ENCODE data around the gene TMEM88. TPM values are rescaled to one million over a fixed set of nuclear protein-coding genes. Genes with fewer than 3 reads are reported as not detected.
A peak's percentile ranks its signal among the peaks of the same experiment; 100 is the strongest.

TMEM88 gene
- polyA plus RNA-seq, 3 donors = 22.5 to 30.2 (median 24.3) TPM

- DNase-seq (ENCODE audit: extremely low read depth in 1 of 11, low read depth in 9 of 11, low spot score in 4 of 11) = no peak
Measured at GRCh38 chr17:7839876-7840261, 15.0 kb upstream of the TMEM88 start.

DNA sequence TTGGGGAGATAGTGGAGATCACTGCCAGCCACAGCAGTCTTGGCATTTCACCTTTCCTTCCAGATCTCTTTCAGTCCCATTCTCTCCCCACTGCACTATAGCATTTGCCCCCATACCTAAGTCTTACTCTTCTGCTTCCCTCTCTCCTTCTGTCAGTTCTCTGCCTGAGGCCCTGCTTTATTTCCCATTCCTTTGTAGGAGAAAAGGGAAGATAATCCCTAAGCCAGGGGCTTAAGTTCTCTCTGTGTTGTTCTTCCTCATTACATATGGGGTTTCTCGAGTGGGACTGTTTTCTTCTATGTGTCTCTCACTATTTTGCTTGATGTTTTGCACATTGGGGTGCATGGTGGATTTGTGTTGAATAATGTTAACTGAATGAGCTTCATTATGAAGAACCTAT is 14.4 kb upstream of the TMEM88 start:
- DNase-seq (ENCODE audit: extremely low read depth in 1 of 11, low read depth in 9 of 11, low spot score in 4 of 11) = no peak

- DNase-seq (ENCODE audit: extremely low read depth in 1 of 11, low read depth in 9 of 11, low spot score in 4 of 11) = no peak
Measured at GRCh38 chr17:7840875-7841274, 14.0 kb upstream of the TMEM88 start.

- DNase-seq (ENCODE audit: extremely low read depth in 1 of 11, low read depth in 9 of 11, low spot score in 4 of 11) = peak in 1 of 11 donors; percentile 50
Measured at GRCh38 chr17:7841396-7841914, 13.4 kb upstream of the TMEM88 start.

GRCh38 chr17:7841915-7842379 is 12.9 kb upstream of the TMEM88 start:
- DNase-seq (ENCODE audit: extremely low read depth in 1 of 11, low read depth in 9 of 11, low spot score in 4 of 11) = peak in 6 of 11 donors; percentile 86 to 92 (median 90)

DNA sequence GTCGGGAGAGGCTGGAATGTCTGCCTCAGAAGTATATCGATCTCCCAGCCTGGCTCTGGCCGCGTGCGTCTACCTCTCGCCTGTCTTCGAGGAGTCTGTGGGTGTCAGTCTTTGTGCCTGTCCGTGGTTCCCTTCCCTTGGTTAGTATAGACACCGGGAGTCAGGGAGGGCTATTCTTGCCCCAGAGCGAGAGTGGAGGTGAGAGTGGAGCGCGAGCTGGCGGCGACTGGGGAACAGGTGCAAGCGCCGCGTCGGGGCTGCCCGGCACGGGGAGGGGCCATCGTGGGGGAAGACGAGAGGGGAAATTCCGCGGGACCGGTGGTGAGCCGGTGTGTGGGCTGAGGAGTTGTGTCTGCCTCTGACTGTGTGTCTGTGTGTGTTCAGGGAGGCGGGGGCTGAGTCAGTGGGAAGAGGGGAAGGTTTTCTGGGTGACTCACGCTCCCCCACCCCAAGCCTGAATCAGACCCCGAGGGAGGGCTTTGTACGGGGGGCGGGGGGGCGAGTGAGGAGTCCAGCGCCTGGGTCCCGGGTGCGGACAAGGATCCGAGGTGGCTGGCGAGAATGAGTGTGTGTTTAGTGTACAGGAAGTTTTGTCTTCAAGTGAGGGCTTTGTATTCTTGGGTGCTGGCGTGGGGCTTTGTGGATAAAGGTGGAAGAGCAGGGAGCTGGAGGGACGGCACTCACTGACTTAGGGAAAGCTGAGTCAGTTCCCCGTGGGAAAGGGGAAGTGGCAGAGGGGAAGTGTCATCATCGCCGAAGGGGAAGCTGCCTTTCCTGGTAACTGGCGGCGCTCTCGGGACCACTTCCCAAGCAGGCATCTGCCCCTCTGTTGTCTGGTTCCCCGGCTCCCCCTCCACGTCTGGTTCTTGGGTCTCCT is 12.2 kb upstream of the TMEM88 start:
- peak in 1 of 11 donors; percentile 44 for DNase-seq (ENCODE audit: extremely low read depth in 1 of 11, low read depth in 9 of 11, low spot score in 4 of 11)

GRCh38 chr17:7843257-7843535 is 11.7 kb upstream of the TMEM88 start:
- DNase-seq (ENCODE audit: extremely low read depth in 1 of 11, low read depth in 9 of 11, low spot score in 4 of 11) = no peak

GRCh38 chr17:7843536-7844291 is 11.2 kb upstream of the TMEM88 start:
- peak in 2 of 11 donors; percentile 66 to 75 for DNase-seq (ENCODE audit: extremely low read depth in 1 of 11, low read depth in 9 of 11, low spot score in 4 of 11)

DNA sequence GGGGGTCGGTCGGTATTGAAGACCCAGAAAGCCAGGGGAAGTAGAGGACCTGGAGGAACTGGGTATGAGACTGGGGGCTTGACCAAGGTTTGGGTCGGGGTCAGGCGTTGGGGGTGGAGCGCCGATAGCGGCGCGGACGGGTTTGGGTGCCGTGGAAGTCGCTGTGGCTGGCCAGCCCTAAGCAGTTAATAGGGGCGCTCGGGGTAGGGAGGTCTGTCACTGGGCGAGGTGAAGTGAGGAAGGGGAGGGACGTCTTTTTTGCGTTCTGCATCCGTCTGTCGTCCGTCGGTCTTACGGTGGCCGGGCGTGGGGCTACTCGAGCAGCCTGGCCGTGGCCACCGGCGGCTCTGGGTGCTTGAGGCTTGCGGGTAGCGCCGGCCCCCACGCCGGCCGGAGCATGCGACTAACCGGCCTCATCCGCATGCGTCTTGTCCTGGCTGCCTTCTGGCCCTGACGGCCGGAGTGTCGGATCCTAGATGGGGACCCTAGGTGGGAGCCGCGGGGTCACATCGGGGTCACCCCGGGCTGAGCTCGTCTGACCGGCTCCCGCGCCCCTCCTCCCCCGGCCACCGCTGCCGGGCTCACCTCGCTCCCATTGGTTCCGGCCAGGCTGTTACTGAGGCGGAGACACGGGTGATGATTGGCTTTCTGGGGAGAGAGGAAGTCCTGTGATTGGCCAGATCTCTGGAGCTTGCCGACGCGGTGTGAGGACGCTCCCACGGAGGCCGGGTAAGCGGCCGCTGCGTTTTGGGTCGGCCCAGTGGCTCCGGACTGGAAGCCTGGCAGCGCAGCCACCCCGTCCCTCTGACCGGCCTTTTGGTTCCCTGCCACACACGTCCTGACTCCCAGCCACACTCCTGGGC is 10.3 kb upstream of the TMEM88 start:
- peak in 6 of 11 donors; percentile 80 to 92 (median 88) for DNase-seq (ENCODE audit: extremely low read depth in 1 of 11, low read depth in 9 of 11, low spot score in 4 of 11)

GRCh38 chr17:7845359-7846062 is 9.4 kb upstream of the TMEM88 start:
- no peak for DNase-seq (ENCODE audit: extremely low read depth in 1 of 11, low read depth in 9 of 11, low spot score in 4 of 11)

DNA sequence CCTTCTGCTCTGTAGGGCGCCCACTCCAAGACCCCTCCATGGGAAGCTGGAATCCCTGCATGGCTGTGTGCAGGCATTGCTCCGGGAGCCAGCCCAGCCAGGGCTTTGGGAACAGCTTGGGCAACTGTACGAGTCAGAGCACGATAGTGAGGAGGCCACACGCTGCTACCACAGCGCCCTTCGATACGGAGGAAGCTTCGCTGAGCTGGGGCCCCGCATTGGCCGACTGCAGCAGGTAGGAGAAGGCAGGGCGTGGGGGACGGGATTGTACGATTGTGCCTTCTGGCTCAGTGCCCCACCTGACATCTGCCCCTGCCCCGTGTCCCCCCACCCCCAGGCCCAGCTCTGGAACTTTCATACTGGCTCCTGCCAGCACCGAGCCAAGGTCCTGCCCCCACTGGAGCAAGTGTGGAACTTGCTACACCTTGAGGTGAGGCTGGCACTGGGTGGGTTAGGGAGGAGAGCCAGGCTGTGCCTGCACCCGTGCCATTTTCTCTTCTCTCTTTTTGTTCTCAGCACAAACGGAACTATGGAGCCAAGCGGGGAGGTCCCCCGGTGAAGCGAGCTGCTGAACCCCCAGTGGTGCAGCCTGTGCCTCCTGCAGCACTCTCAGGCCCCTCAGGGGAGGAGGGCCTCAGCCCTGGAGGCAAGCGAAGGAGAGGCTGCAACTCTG is 8.7 kb upstream of the TMEM88 start:
- no peak for DNase-seq (ENCODE audit: extremely low read depth in 1 of 11, low read depth in 9 of 11, low spot score in 4 of 11)

DNA sequence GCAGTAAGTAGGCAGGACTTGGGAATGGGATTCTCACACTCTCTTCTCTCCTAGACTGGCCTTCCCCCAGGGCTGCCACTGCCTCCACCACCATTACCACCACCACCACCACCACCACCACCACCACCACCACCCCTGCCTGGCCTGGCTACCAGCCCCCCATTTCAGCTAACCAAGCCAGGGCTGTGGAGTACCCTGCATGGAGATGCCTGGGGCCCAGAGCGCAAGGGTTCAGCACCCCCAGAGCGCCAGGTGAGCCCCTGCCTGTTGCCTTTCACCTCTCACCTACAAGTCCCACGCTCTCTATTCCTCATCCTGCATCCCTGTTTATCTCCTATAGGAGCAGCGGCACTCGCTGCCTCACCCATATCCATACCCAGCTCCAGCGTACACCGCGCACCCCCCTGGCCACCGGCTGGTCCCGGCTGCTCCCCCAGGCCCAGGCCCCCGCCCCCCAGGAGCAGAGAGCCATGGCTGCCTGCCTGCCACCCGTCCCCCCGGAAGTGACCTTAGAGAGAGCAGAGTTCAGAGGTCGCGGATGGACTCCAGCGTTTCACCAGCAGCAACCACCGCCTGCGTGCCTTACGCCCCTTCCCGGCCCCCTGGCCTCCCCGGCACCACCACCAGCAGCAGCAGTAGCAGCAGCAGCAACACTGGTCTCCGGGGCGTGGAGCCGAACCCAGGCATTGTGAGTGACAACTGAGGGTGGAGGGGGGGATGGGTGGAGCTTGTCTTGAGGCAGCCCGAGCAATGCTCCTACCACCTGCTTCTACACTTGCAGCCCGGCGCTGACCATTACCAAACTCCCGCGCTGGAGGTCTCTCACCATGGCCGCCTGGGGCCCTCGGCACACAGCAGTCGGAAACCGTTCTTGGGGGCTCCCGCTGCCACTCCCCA is 7.9 kb upstream of the TMEM88 start:
- no peak for DNase-seq (ENCODE audit: extremely low read depth in 1 of 11, low read depth in 9 of 11, low spot score in 4 of 11)

GRCh38 chr17:7848131-7848579 is 6.7 kb upstream of the TMEM88 start:
- no peak for DNase-seq (ENCODE audit: extremely low read depth in 1 of 11, low read depth in 9 of 11, low spot score in 4 of 11)

- DNase-seq (ENCODE audit: extremely low read depth in 1 of 11, low read depth in 9 of 11, low spot score in 4 of 11) = no peak
Measured at GRCh38 chr17:7848739-7849129, 6.1 kb upstream of the TMEM88 start.

DNA sequence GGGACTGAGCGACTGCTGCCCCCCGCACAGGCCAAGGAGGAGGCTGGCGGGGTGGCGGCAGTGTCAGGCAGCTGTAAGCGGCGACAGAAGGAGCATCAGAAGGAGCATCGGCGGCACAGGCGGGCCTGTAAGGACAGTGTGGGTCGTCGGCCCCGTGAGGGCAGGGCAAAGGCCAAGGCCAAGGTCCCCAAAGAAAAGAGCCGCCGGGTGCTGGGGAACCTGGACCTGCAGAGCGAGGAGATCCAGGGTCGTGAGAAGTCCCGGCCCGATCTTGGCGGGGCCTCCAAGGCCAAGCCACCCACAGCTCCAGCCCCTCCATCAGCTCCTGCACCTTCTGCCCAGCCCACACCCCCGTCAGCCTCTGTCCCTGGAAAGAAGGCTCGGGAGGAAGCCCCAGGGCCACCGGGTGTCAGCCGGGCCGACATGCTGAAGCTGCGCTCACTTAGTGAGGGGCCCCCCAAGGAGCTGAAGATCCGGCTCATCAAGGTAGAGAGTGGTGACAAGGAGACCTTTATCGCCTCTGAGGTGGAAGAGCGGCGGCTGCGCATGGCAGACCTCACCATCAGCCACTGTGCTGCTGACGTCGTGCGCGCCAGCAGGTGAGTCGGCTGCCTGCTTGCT is 5.6 kb upstream of the TMEM88 start:
- no peak for DNase-seq (ENCODE audit: extremely low read depth in 1 of 11, low read depth in 9 of 11, low spot score in 4 of 11)

- DNase-seq (ENCODE audit: extremely low read depth in 1 of 11, low read depth in 9 of 11, low spot score in 4 of 11) = no peak
Measured at GRCh38 chr17:7849751-7850504, 4.9 kb upstream of the TMEM88 start.
